ENCODE results near the gene RIF1. TPM values are rescaled to one million over a fixed set of nuclear protein-coding genes. Genes with fewer than 3 reads are reported as not detected.

Gene RIF1
- total and polyA plus RNA-seq, 9 of the 15 experiments (the other 6 are each of a cell fraction or from before 2014, with no cell fraction given): 11.0 to 109 (median 44.2) TPM

DNA sequence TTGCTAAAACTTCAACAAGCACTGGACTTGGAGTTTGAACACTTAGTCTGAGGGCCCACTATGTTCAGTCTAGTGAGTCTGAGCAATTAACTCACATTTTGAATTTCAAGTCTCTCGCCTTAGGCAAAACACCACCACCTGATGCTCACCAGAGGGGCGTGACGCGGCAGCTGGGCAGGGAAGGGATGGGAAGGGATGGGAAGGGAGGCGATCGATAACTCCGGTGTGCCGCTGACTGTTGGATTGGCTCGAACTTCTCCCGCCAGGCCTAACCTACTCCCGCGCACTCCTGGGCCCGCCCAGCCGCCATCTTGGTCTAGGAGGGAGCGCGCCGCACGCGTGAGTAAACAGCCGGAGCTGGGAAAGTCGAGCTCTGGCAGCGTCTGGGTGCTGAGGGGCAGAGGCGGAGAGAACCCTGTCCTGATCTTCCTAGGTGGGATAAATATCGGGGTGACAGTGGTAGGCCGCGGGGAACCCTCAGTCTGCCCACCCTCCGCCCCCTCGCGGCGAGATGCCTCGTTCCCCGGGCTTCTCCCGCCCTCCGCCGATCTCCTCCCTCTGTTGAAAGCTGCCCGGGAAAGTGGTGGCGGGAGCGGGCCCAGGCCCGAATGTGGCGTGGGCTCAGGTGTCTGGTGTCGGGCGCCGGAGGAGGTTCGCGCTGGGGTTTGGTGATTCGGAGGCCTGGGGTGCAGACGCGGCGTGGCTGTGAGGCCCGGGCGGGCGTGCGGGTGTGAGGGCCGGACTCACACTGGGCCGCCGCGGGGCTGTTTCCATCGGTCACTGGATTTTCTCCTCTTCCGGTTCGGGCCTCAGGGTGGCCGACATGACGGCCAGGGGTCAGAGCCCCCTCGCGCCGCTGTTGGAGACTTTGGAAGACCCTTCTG is at the start of gene RIF1 (continued):
- TF ChIP-seq, protein P1, sequence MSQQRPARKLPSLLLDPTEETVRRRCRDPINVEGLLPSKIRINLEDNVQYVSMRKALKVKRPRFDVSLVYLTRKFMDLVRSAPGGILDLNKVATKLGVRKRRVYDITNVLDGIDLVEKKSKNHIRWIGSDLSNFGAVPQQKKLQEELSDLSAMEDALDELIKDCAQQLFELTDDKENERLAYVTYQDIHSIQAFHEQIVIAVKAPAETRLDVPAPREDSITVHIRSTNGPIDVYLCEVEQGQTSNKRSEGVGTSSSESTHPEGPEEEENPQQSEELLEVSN (IDR thresholded peaks at IDR 0.05; ENCODE audit: borderline replicate concordance in 1 of 2, extremely low read depth in 1 of 2, insufficient read depth in 1 of 2, insufficient read length in 1 of 2, low read depth in 1 of 2, low read length in 1 of 2, poor library complexity in 1 of 2, severe bottlenecking in 1 of 2): peak; percentile 91 to 94
- TF ChIP-seq BACH1 (tag; IDR thresholded peaks at IDR 0.05) (no peak), CREB5 (CRISPR knock-in tag; IDR thresholded peaks at IDR 0.05) (0 out of 2 replicates have a peak, but pooled peaks have one; percentile 28), HDAC2 (IDR thresholded peaks at IDR 0.05) (peak; percentile 79), SLC30A9 (CRISPR knock-in tag; IDR thresholded peaks at IDR 0.05) (no peak), CTBP1 (IDR thresholded peaks at IDR 0.05; ENCODE audit: borderline replicate concordance) (peak; percentile 94), THRAP3 (IDR thresholded peaks at IDR 0.05; ENCODE audit: borderline replicate concordance) (no peak), ZNF316 (IDR thresholded peaks at IDR 0.05) (0 out of 2 replicates have a peak, but pooled peaks have one; percentile 8), CBFA2T3 (IDR thresholded peaks at IDR 0.05) (no peak), MXI1 (IDR thresholded peaks at IDR 0.05; ENCODE audit: low read depth, low read length) (no peak), HDGF (IDR thresholded peaks at IDR 0.05) (no peak), NCOA1 (IDR thresholded peaks at IDR 0.05; ENCODE audit: low read depth) (no peak; the same call in 1 of the 2 replicates), NFE2 (IDR thresholded peaks at IDR 0.05; ENCODE audit: low read depth) (peak; percentile 63; the same call in 1 of the 2 replicates), PBX2 (CRISPR knock-in tag; IDR thresholded peaks at IDR 0.05; ENCODE audit: low read depth) (no peak), PBX2 (tag; conservative IDR thresholded peaks at IDR 0.05; ENCODE audit: low read depth) (no peak), ZNF263 (CRISPR knock-in tag; IDR thresholded peaks at IDR 0.05; ENCODE audit: borderline replicate concordance) (peak; percentile 51; the same call in 1 of the 2 replicates), GMEB1 (CRISPR knock-in tag; IDR thresholded peaks at IDR 0.05) (peak; percentile 59)
- TF ChIP-seq, protein P2, sequence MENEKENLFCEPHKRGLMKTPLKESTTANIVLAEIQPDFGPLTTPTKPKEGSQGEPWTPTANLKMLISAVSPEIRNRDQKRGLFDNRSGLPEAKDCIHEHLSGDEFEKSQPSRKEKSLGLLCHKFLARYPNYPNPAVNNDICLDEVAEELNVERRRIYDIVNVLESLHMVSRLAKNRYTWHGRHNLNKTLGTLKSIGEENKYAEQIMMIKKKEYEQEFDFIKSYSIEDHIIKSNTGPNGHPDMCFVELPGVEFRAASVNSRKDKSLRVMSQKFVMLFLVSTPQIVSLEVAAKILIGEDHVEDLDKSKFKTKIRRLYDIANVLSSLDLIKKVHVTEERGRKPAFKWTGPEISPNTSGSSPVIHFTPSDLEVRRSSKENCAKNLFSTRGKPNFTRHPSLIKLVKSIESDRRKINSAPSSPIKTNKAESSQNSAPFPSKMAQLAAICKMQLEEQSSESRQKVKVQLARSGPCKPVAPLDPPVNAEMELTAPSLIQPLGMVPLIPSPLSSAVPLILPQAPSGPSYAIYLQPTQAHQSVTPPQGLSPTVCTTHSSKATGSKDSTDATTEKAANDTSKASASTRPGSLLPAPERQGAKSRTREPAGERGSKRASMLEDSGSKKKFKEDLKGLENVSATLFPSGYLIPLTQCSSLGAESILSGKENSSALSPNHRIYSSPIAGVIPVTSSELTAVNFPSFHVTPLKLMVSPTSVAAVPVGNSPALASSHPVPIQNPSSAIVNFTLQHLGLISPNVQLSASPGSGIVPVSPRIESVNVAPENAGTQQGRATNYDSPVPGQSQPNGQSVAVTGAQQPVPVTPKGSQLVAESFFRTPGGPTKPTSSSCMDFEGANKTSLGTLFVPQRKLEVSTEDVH (IDR thresholded peaks at IDR 0.05; ENCODE audit: low read depth, partially characterized antibody): peak; percentile 100

All from K562 (cell line).